Ovary (tissue), 3 donors: ENCODE data around the gene BMPER.

Experiments used
- CTCF ChIP-seq, 3 donors: fragments of 450-650 bp in 2 of 3; fragments of 200-600 bp in 1 of 3; IDR thresholded peaks; one replicate each; pipeline versions ENCODE4 v1.5.1 to v1.8.0; 2016 to 2022; ENCODE audit warnings: antibody characterized with exemption in 3 of 3, mild to moderate bottlenecking in 1 of 3
- EP300 ChIP-seq: sonication (generic); formaldehyde crosslinking; IDR thresholded peaks from one replicate; pipeline ENCODE4 v1.6.1; 2017; ENCODE audit warnings: antibody characterized with exemption
- POLR2A ChIP-seq: fragments of 450-650 bp; IDR thresholded peaks from one replicate; pipeline ENCODE4 v1.6.1; 2017; ENCODE audit warnings: antibody characterized with exemption, mild to moderate bottlenecking, moderate library complexity
- donor health status: DM: no; HTN: no; CAD: no.

GRCh38 chr7:34060196-34060947, 155.0 kb downstream of the BMPER start:
- TF ChIP-seq EP300 (no peak), CTCF (IDR thresholded peaks at IDR 0.05) (no peak), POLR2A (no peak)
